ENCODE data around the gene CARMIL1.

Gene CARMIL1

DNA sequence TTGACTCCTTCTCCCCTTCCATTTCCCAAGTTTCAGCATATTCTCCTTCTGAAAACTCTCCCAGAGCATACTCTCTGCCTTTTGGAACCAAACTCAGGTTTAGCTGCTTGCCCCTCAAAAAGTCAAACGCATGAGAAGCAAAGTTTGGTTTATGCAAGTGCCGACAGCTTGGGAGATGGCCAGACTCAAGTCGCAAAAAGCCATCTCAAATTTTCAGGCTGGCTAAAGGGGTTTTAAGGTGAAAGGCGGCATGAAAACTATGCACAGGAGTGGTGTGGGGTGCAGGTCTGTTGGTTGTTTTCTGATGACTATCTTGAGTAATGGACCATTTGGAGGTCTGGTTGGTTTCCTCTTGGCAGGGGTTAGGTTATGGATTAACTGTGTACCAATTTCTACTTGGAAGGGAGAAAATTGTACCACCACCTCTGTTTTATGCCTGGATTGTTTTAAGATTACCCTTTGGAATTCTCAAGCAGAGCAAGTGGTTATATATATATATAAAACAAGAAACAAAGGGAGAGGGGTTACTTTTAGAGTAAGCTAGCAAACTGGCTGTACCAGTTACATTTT lies 320.4 kb downstream of the CARMIL1 start:
- TF ChIP-seq, protein P1, sequence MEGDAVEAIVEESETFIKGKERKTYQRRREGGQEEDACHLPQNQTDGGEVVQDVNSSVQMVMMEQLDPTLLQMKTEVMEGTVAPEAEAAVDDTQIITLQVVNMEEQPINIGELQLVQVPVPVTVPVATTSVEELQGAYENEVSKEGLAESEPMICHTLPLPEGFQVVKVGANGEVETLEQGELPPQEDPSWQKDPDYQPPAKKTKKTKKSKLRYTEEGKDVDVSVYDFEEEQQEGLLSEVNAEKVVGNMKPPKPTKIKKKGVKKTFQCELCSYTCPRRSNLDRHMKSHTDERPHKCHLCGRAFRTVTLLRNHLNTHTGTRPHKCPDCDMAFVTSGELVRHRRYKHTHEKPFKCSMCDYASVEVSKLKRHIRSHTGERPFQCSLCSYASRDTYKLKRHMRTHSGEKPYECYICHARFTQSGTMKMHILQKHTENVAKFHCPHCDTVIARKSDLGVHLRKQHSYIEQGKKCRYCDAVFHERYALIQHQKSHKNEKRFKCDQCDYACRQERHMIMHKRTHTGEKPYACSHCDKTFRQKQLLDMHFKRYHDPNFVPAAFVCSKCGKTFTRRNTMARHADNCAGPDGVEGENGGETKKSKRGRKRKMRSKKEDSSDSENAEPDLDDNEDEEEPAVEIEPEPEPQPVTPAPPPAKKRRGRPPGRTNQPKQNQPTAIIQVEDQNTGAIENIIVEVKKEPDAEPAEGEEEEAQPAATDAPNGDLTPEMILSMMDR (IDR thresholded peaks at IDR 0.05; ENCODE audit: insufficient read depth, missing control alignments), result no peak
- no peak for DNase-seq (ENCODE audit: insufficient read length, low spot score)
- FAIRE-seq, result no peak

GRCh38 chr6:25601800-25602673 lies 322.9 kb downstream of the CARMIL1 start:
- TF ChIP-seq, protein P1 (IDR thresholded peaks at IDR 0.05; ENCODE audit: insufficient read depth, missing control alignments), result peak; percentile 69
- DNase-seq (ENCODE audit: insufficient read length, low spot score) (no peak), FAIRE-seq (peak; percentile 69)

DNA sequence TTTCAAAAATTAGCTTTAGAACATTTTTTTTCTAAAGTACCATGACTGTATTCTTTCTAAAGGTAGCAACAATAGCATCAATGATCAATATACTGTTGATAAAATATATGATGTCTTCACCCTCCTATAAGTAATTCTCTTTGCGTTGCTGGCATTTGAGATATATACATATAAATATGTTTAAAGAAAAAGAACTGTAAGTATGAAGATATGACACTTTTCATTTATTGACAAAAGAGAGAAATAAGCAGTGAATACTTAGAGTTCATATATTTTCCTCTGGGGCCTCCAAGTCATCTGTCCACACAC lies 323.5 kb downstream of the CARMIL1 start:
- TF ChIP-seq, protein P1 (IDR thresholded peaks at IDR 0.05; ENCODE audit: insufficient read depth, missing control alignments), result no peak
- FAIRE-seq (no peak), DNase-seq (ENCODE audit: insufficient read length, low spot score) (no peak)

DNA sequence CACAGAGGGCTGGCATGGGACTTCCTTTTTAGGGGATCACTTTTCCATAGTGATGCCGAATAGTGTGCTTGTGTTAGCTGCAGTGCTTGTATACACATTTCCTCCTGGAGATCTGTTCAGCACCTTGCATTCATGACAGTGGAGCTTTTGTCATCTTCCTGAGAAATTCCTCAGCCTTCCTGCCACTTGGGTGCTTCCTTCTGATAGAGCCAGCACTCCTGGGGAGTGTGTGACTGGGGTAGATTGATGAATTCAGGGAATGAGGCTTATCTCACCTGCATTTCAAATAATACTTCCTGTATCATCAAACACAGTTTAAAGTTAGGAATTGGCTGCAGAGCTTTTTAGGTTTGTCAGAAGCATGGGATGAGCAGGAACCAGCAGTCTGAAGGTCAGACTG lies 324.1 kb downstream of the CARMIL1 start:
- TF ChIP-seq, protein P1 (IDR thresholded peaks at IDR 0.05; ENCODE audit: insufficient read depth, missing control alignments), result no peak
- FAIRE-seq, result no peak

DNA sequence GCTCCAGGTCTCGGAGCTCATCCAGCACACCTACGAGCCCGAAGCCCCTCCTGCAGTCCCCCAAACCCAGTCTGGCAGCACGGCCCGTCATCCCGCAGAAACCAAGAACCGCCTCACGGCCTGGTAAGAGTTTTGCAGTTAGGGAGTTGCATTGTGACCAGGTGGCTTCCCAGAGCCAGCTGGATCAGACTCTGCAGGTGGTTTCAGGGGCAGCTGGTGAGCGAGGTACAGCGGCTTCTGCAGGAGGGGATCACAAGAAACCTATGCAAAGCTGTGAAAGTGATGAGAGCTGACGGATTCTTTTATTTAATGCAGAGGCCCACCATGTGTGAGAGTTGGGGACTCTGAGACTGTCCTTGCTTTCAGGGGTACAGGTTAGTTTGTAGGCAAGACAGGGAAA lies 327.0 kb downstream of the CARMIL1 start:
- DNase-seq (ENCODE audit: insufficient read length, low spot score) (no peak), FAIRE-seq (no peak)
- TF ChIP-seq, protein P1 (IDR thresholded peaks at IDR 0.05; ENCODE audit: insufficient read depth, missing control alignments), result no peak

More for the DNA sequence above, 324.1 kb downstream of the CARMIL1 start:
- DNase-seq (ENCODE audit: insufficient read length, low spot score), result no peak

DNA sequence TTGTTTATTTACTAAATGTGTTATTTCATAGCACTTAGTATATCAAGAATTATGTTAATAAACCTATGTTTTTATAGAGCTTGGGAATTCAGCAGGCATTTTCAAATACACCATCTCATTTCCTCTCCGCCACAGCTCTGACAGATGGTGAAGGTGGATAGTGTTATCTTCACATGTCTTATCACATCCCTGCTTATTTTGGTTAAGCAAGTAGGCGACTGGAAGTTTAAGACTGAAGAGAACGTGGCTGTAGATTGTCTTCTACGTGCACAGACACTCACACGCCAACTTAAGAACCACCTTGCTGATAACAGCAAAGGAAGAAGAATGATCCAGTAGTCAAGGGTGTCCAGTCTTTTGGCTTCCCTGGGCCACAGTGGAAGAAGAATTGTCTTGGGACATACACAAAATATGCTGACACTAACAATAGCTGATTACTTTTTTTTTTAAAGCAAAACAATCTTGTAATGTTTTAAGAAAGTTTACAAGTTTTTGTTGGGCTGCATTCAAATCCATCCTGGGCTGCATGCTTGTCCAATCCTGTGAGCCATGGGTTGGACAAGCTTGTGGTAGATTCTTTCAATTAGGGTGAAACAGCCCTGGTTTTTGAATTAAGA lies 329.5 kb downstream of the CARMIL1 start:
- FAIRE-seq (no peak), DNase-seq (ENCODE audit: insufficient read length, low spot score) (no peak)
- TF ChIP-seq, protein P1 (IDR thresholded peaks at IDR 0.05; ENCODE audit: insufficient read depth, missing control alignments), result no peak

DNA sequence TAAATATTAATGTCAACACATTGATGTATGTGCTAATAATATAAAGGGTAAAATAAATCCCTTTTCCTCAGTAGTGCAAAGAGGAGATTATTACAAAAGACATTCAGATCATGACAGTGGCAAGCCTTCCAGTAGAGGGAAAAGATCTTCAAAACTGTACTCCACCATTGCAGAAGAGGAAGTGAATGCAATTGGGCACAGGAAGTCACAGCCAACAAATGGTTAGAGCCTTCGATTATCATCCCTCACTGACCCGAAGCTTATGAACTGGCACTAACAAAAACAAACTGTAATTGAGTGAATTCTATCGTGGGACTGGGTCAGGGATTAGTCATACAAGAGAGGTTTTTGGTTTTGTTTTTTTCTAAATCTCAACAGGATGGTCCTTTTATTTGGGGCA lies 333.5 kb downstream of the CARMIL1 start:
- no peak for FAIRE-seq
- TF ChIP-seq, protein P1 (IDR thresholded peaks at IDR 0.05; ENCODE audit: insufficient read depth, missing control alignments), result no peak
- DNase-seq (ENCODE audit: insufficient read length, low spot score), result no peak
